Thymus (tissue), 11 donors: ENCODE measurements around the gene SEMA3D. TPM values are rescaled to one million over a fixed set of nuclear protein-coding genes. Genes with fewer than 3 reads are reported as not detected.

Experiments
- DNase-seq, 9 donors: peaks; one replicate each; pipeline ENCODE4 v3.0.0-alpha.2; 2013; ENCODE audit warnings: low spot score in 9 of 9, low read depth in 6 of 9, missing footprints in 1 of 9
- H3K27ac ChIP-seq, 2 donors: one replicate each; pipeline ENCODE4 v1.5.1; 2013; ENCODE audit warnings: control low read depth in 1 of 2, low read depth in 1 of 2, low read length in 1 of 2, mild to moderate bottlenecking in 1 of 2, moderate library complexity in 1 of 2
- H3K27me3 ChIP-seq, 2 donors: one replicate each; pipeline ENCODE4 v1.5.1; 2013; ENCODE audit warnings: low read length in 1 of 2; ENCODE audit not compliant: control insufficient read depth in 2 of 2, insufficient read depth in 1 of 2
- H3K36me3 ChIP-seq, 2 donors: one replicate each; pipeline ENCODE4 v1.5.1; 2013; ENCODE audit warnings: low read length in 1 of 2, mild to moderate bottlenecking in 1 of 2, moderate library complexity in 1 of 2; ENCODE audit not compliant: control insufficient read depth in 2 of 2, insufficient read depth in 2 of 2
- H3K4me1 ChIP-seq, 2 donors: one replicate each; pipeline ENCODE4 v1.5.1; 2013; ENCODE audit warnings: low read length in 2 of 2; ENCODE audit not compliant: control insufficient read depth in 2 of 2, insufficient read depth in 2 of 2
- H3K4me3 ChIP-seq, 2 donors: one replicate each; pipeline ENCODE4 v1.5.1; 2013; ENCODE audit warnings: low read length in 2 of 2, control low read depth in 1 of 2, mild to moderate bottlenecking in 1 of 2
- H3K9me3 ChIP-seq, 2 donors: one replicate each; pipeline ENCODE4 v1.5.1; 2013; ENCODE audit warnings: low read length in 1 of 2, mild to moderate bottlenecking in 1 of 2; ENCODE audit not compliant: control insufficient read depth in 2 of 2, insufficient read depth in 1 of 2
- WGBS: extraction: QIAGEN DNeasy Blood & Tissue Kit; methylation state at CpG from one replicate; pipeline ENCODE4 v1.1.7; 2013; 5-methylcytosine and 5-hydroxymethylcytosine counted together
- polyA plus RNA-seq: library from polyadenylated mRNA; stranded (reverse); fragments of 200-250 nt; gene quantifications from one replicate; pipeline ENCODE4 v1.2.3, GENCODE V29; 2013
- total RNA-seq: library from RNA; stranded (reverse); fragments of 120-200 nt; gene quantifications from one replicate; pipeline ENCODE4 v1.2.4, GENCODE V29; 2013
- donor health status: healthy.

The SEMA3D gene
- total and polyA plus RNA-seq, 2 donors, result 0.32 to 1.3 TPM

DNA sequence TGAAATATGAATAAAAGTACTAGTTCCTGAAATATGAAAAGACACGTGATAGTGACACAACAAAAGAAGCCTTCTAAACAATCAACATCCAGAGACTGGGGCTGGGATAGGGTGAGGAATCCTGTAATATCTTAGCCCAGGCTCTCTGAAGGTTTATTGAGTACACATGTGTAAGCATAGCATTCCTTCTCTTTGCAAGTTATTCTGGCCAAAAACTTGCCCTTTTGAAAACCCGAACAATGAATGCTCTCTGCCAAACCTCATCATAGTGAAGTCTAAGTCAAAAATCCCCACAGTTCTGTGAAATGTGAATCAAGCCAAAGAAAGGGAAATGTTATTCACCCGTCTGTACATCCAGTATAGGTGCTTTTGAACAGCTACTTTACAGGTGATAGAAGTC is 11.6 kb downstream of the SEMA3D start:
- no peak for DNase-seq
- H3K27ac ChIP-seq, result no peak overlapping the region
- peaks cover 0 to 7% of the 10 kb centered on the region in 2 donors for H3K9me3 ChIP-seq
- no peaks in the 10 kb centered on the region for H3K36me3 ChIP-seq
- no peaks in the 10 kb centered on the region for H3K4me1 ChIP-seq
- no peak overlapping the region for H3K4me3 ChIP-seq
- no peaks in the 10 kb centered on the region for H3K27me3 ChIP-seq
- 89% methylated on average over 3 of the region's 3 CpGs for WGBS

DNA sequence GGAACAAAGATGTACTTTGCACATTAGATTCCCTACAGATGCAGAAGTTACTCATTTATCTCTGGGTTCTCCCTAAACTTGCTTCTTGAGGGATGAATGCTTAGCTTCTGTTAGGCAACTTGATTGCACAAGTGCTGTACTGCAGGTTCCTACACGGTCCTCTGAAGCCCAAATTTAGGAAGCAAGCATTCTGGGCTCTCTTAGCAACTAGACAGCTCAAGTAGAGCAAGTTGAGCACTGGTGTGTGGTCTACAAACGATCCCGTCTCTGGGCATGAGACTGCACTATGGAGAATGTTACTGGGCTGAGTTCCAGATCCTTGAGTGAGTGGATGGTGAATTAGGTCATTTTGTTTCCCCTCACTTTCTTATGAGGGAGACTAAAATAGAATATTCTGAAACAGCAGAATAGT is 14.3 kb downstream of the SEMA3D start:
- no peak overlapping the region for H3K4me3 ChIP-seq
- no peak for DNase-seq
- no peaks in the 10 kb centered on the region for H3K4me1 ChIP-seq
- no peaks in the 10 kb centered on the region for H3K9me3 ChIP-seq
- H3K36me3 ChIP-seq, result no peaks in the 10 kb centered on the region
- no peaks in the 10 kb centered on the region for H3K27me3 ChIP-seq
- no peak overlapping the region for H3K27ac ChIP-seq
- 82% methylated on average over 3 of the region's 3 CpGs for WGBS

DNA sequence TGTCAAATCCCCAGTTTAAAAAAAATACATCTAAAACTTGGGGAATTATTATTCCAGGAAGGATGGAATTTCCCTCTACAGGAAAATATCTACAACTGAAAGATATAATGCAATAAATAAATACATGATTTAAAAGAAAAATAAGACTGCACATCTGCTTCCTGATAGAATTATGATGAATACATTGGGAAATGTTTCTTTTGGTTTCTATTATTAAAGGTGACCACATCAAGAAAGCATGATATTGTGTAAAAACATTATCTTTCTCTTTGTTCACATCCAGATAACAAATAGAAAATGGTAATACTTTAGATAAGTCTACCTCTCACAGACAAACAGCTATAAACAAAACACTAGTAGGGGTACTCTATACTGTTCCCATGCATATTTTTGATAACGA is 19.2 kb downstream of the SEMA3D start:
- Histone ChIP-seq H3K27ac (no peak overlapping the region), H3K27me3 (no peaks in the 10 kb centered on the region), H3K9me3 (no peaks in the 10 kb centered on the region), H3K4me1 (no peaks in the 10 kb centered on the region), H3K4me3 (no peak overlapping the region), H3K36me3 (no peaks in the 10 kb centered on the region)
- 100% methylated on average over 1 of the region's 1 CpG for WGBS
- DNase-seq, result no peak

DNA sequence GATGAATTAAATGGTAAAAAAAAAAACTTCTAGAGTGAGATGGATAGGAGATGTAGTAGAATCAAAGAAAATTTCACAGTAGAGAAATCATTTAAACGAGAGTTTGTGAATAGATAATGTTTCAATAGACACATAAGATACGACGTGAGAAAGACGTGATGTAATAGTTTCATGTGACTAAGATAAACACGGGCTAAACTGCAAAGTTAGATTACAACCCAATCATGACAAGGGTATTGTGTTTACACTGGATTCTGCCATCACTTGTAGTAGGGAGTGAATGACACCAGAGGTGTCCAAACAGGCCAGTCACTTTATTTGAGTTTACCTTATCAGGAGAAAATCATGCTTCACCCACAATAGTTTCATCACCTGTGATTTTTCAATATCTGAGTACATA is 21.6 kb downstream of the SEMA3D start:
- no peaks in the 10 kb centered on the region for H3K9me3 ChIP-seq
- DNase-seq, result no peak
- WGBS, result 93% methylated on average over 5 of the region's 5 CpGs
- H3K27ac ChIP-seq, result no peak overlapping the region
- H3K36me3 ChIP-seq, result no peaks in the 10 kb centered on the region
- H3K27me3 ChIP-seq, result no peaks in the 10 kb centered on the region
- no peak overlapping the region for H3K4me3 ChIP-seq
- H3K4me1 ChIP-seq, result no peaks in the 10 kb centered on the region

DNA sequence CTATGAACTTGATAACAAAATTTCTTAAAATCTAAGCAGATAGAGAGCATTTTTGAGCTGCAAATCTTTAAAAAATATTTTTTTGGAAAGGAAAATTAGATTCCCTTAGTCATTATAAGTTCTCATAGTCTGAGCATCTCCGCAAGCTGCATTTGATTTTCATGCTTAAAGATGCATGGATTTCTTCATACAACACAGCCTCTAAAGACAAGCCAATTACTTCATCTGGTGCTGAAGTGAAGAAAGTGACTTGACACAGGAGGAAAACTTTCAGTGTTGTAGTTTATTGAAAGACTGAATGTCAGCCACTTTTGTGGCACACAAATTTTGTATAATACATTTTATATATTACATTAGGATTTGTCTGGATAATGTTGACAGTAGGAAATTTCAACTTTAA is 22.5 kb downstream of the SEMA3D start:
- DNase-seq, result no peak
- 96% methylated on average over 1 of the region's 1 CpG for WGBS
- Histone ChIP-seq H3K9me3 (no peaks in the 10 kb centered on the region), H3K4me3 (no peak overlapping the region), H3K27me3 (no peaks in the 10 kb centered on the region), H3K27ac (no peak overlapping the region), H3K4me1 (no peaks in the 10 kb centered on the region), H3K36me3 (no peaks in the 10 kb centered on the region)

DNA sequence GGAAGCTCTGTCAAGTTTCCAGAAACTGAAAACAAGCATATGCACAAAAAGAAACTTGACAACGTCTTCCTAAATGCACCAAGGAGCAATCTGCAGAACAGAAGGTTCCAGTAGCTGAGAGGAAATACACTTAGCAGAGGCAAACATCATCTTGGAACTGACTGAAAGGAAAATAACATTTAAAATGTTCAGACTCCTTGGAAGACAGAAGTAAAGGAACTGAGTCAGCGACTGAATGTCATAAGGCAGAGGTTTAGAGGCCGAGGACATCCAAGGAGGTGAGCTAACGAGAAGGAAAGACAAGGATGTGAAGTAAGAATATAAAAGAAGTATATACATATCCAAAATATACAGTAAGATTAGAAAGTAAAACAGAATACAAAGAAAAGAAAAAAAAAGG is 24.1 kb downstream of the SEMA3D start:
- Histone ChIP-seq H3K4me3 (no peak overlapping the region), H3K36me3 (no peaks in the 10 kb centered on the region), H3K4me1 (no peaks in the 10 kb centered on the region), H3K27me3 (no peaks in the 10 kb centered on the region), H3K27ac (no peak overlapping the region), H3K9me3 (no peaks in the 10 kb centered on the region)
- WGBS, result 89% methylated on average over 4 of the region's 4 CpGs
- no peak for DNase-seq

DNA sequence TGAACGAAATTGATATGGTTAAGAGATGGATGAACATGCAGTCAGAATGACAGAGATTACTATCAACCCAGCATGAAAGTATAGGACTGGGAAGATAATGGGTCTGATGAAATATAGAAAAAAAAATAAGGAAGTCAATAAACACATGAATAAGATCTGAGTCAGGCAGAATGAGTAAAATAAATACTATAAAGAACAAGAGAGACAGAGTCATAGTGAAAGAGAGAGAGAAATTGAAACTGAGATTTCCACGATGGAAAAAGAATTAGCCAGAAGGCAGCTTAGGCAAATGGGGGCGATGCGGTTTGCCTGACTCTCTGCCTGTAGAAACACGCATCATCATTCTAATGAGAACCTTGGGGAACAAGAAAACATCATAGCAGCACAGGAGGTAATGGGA is 26.6 kb downstream of the SEMA3D start:
- no peaks in the 10 kb centered on the region for H3K4me1 ChIP-seq
- 93% methylated on average over 5 of the region's 5 CpGs for WGBS
- no peak overlapping the region for H3K4me3 ChIP-seq
- H3K27ac ChIP-seq, result no peak overlapping the region
- DNase-seq, result no peak
- H3K36me3 ChIP-seq, result no peaks in the 10 kb centered on the region
- no peaks in the 10 kb centered on the region for H3K9me3 ChIP-seq
- no peaks in the 10 kb centered on the region for H3K27me3 ChIP-seq

DNA sequence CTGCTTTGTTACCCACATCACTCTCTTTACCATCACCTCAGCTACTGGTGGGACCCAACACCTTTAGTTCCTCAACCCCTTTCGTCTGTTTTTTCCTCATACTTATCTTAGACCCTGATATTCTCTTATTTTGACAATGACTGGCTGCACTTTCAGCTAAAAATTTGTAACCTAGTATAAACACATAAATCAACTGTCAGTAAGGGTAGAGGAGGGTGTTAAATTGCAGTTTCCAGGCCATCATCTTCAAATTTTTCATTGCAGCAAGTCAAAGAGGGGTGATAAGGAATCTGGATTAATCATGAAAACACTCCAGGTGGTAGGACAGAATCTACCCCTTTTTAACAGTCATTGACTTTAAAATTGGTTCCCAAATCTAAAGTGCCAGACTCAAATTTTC is 27.9 kb downstream of the SEMA3D start:
- DNase-seq, result no peak
- Histone ChIP-seq H3K4me3 (no peak overlapping the region), H3K27me3 (no peaks in the 10 kb centered on the region), H3K36me3 (no peaks in the 10 kb centered on the region), H3K9me3 (no peaks in the 10 kb centered on the region), H3K4me1 (no peaks in the 10 kb centered on the region), H3K27ac (no peak overlapping the region)
- WGBS, result 90% methylated on average over 1 of the region's 1 CpG

DNA sequence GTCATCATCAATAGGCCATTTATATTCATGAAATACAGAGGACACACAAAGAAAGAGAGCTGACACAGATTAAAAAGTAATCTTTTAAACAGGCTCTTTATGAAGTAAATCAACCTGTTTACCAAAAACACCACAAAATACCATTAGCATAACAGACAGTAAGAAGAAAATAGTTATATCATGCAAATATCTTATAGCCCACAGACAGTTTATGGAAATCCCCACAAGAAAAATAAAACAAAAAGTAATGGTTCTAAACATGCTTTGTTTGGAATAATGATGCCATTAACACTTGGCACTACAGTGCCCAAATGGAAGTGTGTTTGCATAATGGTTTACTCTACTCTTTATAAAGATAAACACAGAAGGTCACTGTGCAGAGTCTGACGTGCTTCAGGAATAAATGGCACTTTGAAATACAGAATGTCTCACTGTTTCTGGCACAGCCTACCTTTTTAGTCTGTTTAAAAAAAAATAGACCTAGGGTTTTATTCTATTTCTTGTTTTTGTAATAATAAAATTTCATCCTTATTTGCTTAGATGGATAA is 30.1 kb downstream of the SEMA3D start:
- no peak for DNase-seq

More for the DNA sequence above, 30.1 kb downstream of the SEMA3D start:
- WGBS, result 90% methylated on average over 1 of the region's 1 CpG
- Histone ChIP-seq H3K27ac (no peak overlapping the region), H3K27me3 (no peaks in the 10 kb centered on the region), H3K4me1 (no peaks in the 10 kb centered on the region), H3K4me3 (no peak overlapping the region), H3K36me3 (no peaks in the 10 kb centered on the region), H3K9me3 (no peaks in the 10 kb centered on the region)
